GM23338 (cell line): ENCODE results near the gene SEZ6. TPM values are rescaled to one million over a fixed set of nuclear protein-coding genes. Genes with fewer than 3 reads are reported as not detected.
A peak's percentile ranks its signal among the peaks of the same experiment; 100 is the strongest.

Experiments
- ATAC-seq: fragments of 200-7000 bp; cut with Tn5 transposase; 3 replicates; pipeline ENCODE4 v1.9.1; 2020
- DNase-seq: peaks from one replicate; pipeline ENCODE4 v3.0.0-alpha.2; 2015; ENCODE audit warnings: low spot score
- H2AFZ ChIP-seq: fragments of 200-600 bp; sonication (generic); 2 replicates; pipeline ENCODE4 v1.8.0; 2016; ENCODE audit warnings: antibody characterized with exemption, mild to moderate bottlenecking, moderate library complexity
- H3F3A ChIP-seq: fragments of 200-600 bp; sonication (generic); replicated peaks from 2 replicates; pipeline ENCODE4 v1.8.0; 2017; ENCODE audit warnings: antibody characterized with exemption, mixed run types, low read depth
- H3K27ac ChIP-seq: fragments of 200-600 bp; sonication (generic); 2 replicates; pipeline ENCODE4 v1.6.1; 2016; ENCODE audit warnings: low read depth
- H3K27me3 ChIP-seq: fragments of 200-600 bp; sonication (generic); 2 replicates; pipeline ENCODE4 v1.8.0; 2016; ENCODE audit warnings: mild to moderate bottlenecking, mixed run types, moderate library complexity; ENCODE audit not compliant: insufficient read depth
- H3K36me3 ChIP-seq: fragments of 200-600 bp; sonication (generic); 2 replicates; pipeline ENCODE4 v1.8.0; 2016; ENCODE audit warnings: mild to moderate bottlenecking; ENCODE audit not compliant: insufficient read depth
- H3K4me1 ChIP-seq: fragments of 200-600 bp; sonication (generic); 2 replicates; pipeline ENCODE4 v1.8.0; 2016; ENCODE audit warnings: mild to moderate bottlenecking, moderate library complexity; ENCODE audit not compliant: insufficient read depth
- H3K4me2 ChIP-seq: fragments of 200-600 bp; sonication (generic); 2 replicates; pipeline ENCODE4 v1.7.1; 2017; ENCODE audit warnings: mixed run types
- H3K4me3 ChIP-seq: fragments of 200-600 bp; sonication (generic); 2 replicates; pipeline ENCODE4 v1.6.1; 2016; ENCODE audit warnings: mixed run types
- H3K79me2 ChIP-seq: fragments of 200-600 bp; sonication (generic); replicated peaks from 2 replicates; pipeline ENCODE4 v1.8.0; 2017; ENCODE audit warnings: mild to moderate bottlenecking; ENCODE audit not compliant: insufficient read depth
- H3K9me2 ChIP-seq: fragments of 200-600 bp; sonication (generic); 2 replicates; pipeline ENCODE4 v1.8.0; 2017; ENCODE audit not compliant: insufficient read depth
- H4K20me1 ChIP-seq: fragments of 200-600 bp; sonication (generic); replicated peaks from 2 replicates; pipeline ENCODE4 v1.8.0; 2017; ENCODE audit warnings: mild to moderate bottlenecking; ENCODE audit not compliant: insufficient read depth
- H3K27ac Mint-ChIP-seq: 2 replicates; pipeline ENCODE4 v1.8.0; 2020; ENCODE audit warnings: inconsistent platforms, mild to moderate bottlenecking, moderate library complexity, mixed read lengths
- H3K27me3 Mint-ChIP-seq: 3 replicates; pipeline ENCODE4 v1.8.0; 2022; ENCODE audit warnings: low read depth, mild to moderate bottlenecking, moderate library complexity, mixed read lengths, inconsistent platforms; ENCODE audit not compliant: insufficient read depth, poor library complexity
- H3K36me3 Mint-ChIP-seq: 3 replicates; pipeline ENCODE4 v1.8.0; 2021; ENCODE audit warnings: low read depth, mild to moderate bottlenecking, inconsistent platforms, moderate library complexity, mixed read lengths
- H3K4me1 Mint-ChIP-seq: 3 replicates; pipeline ENCODE4 v1.8.0; 2020; ENCODE audit warnings: mild to moderate bottlenecking, inconsistent platforms, mixed read lengths
- H3K4me3 Mint-ChIP-seq: 3 replicates; pipeline ENCODE4 v1.8.0; 2021; ENCODE audit warnings: moderate library complexity, mild to moderate bottlenecking, inconsistent platforms, mixed read lengths
- H3K9me3 Mint-ChIP-seq: 3 replicates; pipeline ENCODE4 v1.8.0; 2020; ENCODE audit warnings: moderate library complexity, mild to moderate bottlenecking, inconsistent platforms, mixed read lengths
- EZH2phosphoT487 ChIP-seq: fragments of 200-600 bp; sonication (generic); IDR thresholded peaks from one replicate; pipeline ENCODE4 v1.8.1; 2018; ENCODE audit warnings: antibody characterized with exemption; ENCODE audit not compliant: unreplicated experiment
- JUNB ChIP-seq: IDR thresholded peaks from one replicate; pipeline ENCODE4 v1.6.1; 2016; ENCODE audit warnings: antibody characterized with exemption; ENCODE audit not compliant: unreplicated experiment
- NANOG ChIP-seq: IDR thresholded peaks from 2 replicates; pipeline ENCODE4 v1.6.1; 2016; ENCODE audit warnings: antibody characterized with exemption, borderline replicate concordance
- POLR2AphosphoS5 ChIP-seq: IDR thresholded peaks from 2 replicates; pipeline ENCODE4 v1.6.1; 2016; ENCODE audit warnings: antibody characterized with exemption, low read depth
- STAT1 ChIP-seq: IDR thresholded peaks from one replicate; pipeline ENCODE4 v1.6.1; 2016; ENCODE audit warnings: antibody characterized with exemption; ENCODE audit not compliant: unreplicated experiment
- ZNF114 ChIP-seq: fragments of 250-450 bp; sonication (Bioruptor Pico); IDR thresholded peaks from 2 replicates; pipeline ENCODE4 v1.5.0; 2020; ENCODE audit warnings: mild to moderate bottlenecking, moderate library complexity
- polyA plus RNA-seq: library from polyadenylated mRNA; unstranded; fragments of >200 nt; fragmentation: Nextera tagmentation; extraction: Ambion mirVana; gene quantifications from 2 replicates; pipeline ENCODE4 v1.2.1, GENCODE V29; 2016
- total RNA-seq: library from RNA; depleted of rRNA; stranded (reverse); fragments of >200 nt; shearing (Covaris generic); gene quantifications from 2 replicates; pipeline ENCODE4 v1.2.3, GENCODE V29; 2014
- TF ChIP-seq, protein P1 (sequence below), 2 experiments: fragments of 200-600 bp in 1 of 2; sonication (generic) in 1 of 2; conservative IDR thresholded peaks; 2 replicates each; pipeline versions ENCODE4 v1.5.1 to v1.6.1; 2016 to 2017; ENCODE audit warnings: antibody characterized with exemption in 2 of 2, low read depth in 2 of 2, mild to moderate bottlenecking in 2 of 2, moderate library complexity in 1 of 2
- TF ChIP-seq, protein P2 (sequence below): fragments of 250-450 bp; sonication (Bioruptor Pico); IDR thresholded peaks from 2 replicates; pipeline ENCODE4 v1.5.0; 2020; ENCODE audit warnings: mild to moderate bottlenecking, moderate library complexity

The SEZ6 gene
- total and polyA plus RNA-seq, 2 experiments from 2014 or later, result 1.0 to 6.5 TPM

DNA sequence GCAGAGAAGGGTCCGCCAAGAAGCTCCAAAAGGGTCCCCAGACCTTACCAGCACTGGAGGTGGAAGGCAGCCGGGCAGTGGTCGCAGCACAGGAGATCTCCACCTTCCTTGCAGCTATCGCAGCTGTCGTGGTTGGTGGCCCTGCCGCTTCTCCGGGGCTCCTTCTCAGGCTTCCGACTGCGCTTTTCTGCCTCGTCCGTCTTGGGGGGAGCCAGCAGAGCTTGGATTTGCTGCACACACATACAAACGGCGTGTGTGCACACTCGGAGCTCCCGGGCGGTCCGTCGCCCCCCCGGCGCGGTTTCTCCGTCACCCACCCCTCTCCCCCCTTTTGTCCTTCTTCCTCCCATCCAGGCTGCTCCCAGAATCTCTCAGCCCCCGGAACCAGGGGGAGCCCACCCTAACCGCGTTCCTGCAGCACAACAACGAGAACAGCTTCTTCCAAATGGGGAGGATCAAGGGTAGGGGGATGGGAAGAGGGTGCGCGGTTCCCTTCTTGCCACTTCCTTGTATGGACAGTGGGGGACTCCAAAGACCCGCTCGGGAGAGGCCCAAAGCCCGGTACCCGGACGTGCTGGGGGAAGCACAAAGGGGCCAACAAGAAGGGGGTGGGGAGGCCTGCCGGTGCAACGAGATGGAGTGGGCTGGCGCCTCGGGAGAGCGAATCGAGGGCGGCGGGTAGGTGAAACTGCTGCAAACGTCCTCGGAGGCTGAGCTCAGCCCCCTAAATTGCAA lies 55.6 kb downstream of the SEZ6 start:
- TF ChIP-seq EZH2phosphoT487 (no peak), POLR2AphosphoS5 (peak; percentile 48; the same call in 1 of the 2 replicates)
- TF ChIP-seq, protein P1, sequence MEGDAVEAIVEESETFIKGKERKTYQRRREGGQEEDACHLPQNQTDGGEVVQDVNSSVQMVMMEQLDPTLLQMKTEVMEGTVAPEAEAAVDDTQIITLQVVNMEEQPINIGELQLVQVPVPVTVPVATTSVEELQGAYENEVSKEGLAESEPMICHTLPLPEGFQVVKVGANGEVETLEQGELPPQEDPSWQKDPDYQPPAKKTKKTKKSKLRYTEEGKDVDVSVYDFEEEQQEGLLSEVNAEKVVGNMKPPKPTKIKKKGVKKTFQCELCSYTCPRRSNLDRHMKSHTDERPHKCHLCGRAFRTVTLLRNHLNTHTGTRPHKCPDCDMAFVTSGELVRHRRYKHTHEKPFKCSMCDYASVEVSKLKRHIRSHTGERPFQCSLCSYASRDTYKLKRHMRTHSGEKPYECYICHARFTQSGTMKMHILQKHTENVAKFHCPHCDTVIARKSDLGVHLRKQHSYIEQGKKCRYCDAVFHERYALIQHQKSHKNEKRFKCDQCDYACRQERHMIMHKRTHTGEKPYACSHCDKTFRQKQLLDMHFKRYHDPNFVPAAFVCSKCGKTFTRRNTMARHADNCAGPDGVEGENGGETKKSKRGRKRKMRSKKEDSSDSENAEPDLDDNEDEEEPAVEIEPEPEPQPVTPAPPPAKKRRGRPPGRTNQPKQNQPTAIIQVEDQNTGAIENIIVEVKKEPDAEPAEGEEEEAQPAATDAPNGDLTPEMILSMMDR (conservative IDR thresholded peaks at IDR 0.05; ENCODE audit: low read depth in 2 of 2), result 0 out of 4 replicates have a peak, but pooled peaks of 1 of the 2 experiments have one; percentile 7
- Mint-ChIP-seq H3K27me3 (peaks cover 4% of the 10 kb centered on the region), H3K9me3 (no peaks in the 10 kb centered on the region), H3K4me3 (peak overlapping the region; percentile 98), H3K36me3 (peaks cover 34% of the 10 kb centered on the region), H3K4me1 (peaks cover 26% of the 10 kb centered on the region), H3K27ac (peak overlapping the region; percentile 93)
- DNase-seq (peak; percentile 83), ATAC-seq (peak; percentile 9)
- peaks cover 17% of the 10 kb centered on the region; the same call in 1 of the 2 replicates for H3F3A ChIP-seq
- H3K27me3 ChIP-seq, result no peaks in the 10 kb centered on the region
- peaks cover 57% of the 10 kb centered on the region for H3K79me2 ChIP-seq
- H3K4me1 ChIP-seq, result peaks cover 33% of the 10 kb centered on the region
- H3K36me3 ChIP-seq, result peaks cover 7% of the 10 kb centered on the region; the same call in 1 of the 2 replicates
- no peak overlapping the region for H2AFZ ChIP-seq
- peaks cover 35% of the 10 kb centered on the region for H4K20me1 ChIP-seq
- no peaks in the 10 kb centered on the region for H3K9me2 ChIP-seq
- H3K4me3 ChIP-seq, result peak overlapping the region; percentile 96
- peak overlapping the region; percentile 97 for H3K27ac ChIP-seq
- peak overlapping the region; percentile 92 for H3K4me2 ChIP-seq

DNA sequence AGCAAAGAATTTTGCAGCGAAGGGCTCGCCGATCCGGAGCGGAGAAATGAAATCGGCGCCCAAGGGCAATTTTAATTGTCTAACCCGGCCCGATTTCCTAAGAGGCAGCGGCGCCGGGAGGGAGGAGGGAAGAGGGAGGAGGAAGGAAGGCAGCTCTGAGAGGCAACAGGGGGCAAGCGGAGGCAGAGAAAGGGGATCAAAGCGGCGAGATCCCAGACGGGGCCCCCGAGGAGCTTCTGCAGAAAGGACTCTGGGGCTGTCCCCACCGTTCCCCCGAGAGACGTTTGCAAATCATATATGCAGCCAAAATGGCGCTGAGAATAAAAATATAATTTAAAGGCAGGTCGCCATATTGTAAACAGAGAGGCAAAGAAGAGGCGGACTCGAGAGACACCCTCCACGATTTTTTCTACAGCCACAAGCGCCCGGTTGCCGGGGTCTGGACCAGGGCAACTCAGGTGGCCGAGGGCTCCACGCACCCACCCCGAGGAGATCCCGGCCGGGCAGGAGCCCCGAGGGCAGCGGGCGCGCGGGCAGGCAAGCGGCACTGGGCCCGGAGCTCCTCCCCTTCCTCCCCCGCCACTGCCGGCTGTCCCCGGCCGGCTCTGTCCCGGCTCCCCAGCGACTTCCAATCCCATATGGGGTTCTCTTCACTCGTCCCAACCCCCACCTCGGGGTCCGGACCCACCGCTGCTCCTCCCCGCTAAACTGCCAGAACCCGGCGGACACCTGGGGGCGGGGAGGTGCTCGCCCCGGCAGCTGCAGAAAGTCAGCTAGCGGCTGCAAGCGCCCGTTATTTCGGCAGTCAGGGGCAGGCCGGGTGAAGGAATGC lies 56.4 kb downstream of the SEZ6 start:
- H2AFZ ChIP-seq, result peak overlapping the region; percentile 35; the same call in 1 of the 2 replicates
- Mint-ChIP-seq H3K4me3 (peak overlapping the region; percentile 98), H3K36me3 (peaks cover 38% of the 10 kb centered on the region), H3K27ac (peak overlapping the region; percentile 95), H3K4me1 (peaks cover 27% of the 10 kb centered on the region), H3K9me3 (no peaks in the 10 kb centered on the region), H3K27me3 (peaks cover 4% of the 10 kb centered on the region)
- peak overlapping the region; percentile 92 for H3K4me2 ChIP-seq
- peaks cover 12% of the 10 kb centered on the region for H3K36me3 ChIP-seq
- peaks cover 65% of the 10 kb centered on the region for H3K79me2 ChIP-seq
- peak overlapping the region; percentile 97 for H3K27ac ChIP-seq
- H3K9me2 ChIP-seq, result no peaks in the 10 kb centered on the region
- DNase-seq (peak; percentile 74), ATAC-seq (peak; percentile 2)
- H3K27me3 ChIP-seq, result no peaks in the 10 kb centered on the region
- TF ChIP-seq JUNB (no peak), ZNF114 (CRISPR knock-in tag) (no peak), STAT1 (no peak), NANOG (no peak), EZH2phosphoT487 (no peak)
- TF ChIP-seq, protein P1 (conservative IDR thresholded peaks at IDR 0.05; ENCODE audit: low read depth in 2 of 2), result no peak
- TF ChIP-seq, protein P2, sequence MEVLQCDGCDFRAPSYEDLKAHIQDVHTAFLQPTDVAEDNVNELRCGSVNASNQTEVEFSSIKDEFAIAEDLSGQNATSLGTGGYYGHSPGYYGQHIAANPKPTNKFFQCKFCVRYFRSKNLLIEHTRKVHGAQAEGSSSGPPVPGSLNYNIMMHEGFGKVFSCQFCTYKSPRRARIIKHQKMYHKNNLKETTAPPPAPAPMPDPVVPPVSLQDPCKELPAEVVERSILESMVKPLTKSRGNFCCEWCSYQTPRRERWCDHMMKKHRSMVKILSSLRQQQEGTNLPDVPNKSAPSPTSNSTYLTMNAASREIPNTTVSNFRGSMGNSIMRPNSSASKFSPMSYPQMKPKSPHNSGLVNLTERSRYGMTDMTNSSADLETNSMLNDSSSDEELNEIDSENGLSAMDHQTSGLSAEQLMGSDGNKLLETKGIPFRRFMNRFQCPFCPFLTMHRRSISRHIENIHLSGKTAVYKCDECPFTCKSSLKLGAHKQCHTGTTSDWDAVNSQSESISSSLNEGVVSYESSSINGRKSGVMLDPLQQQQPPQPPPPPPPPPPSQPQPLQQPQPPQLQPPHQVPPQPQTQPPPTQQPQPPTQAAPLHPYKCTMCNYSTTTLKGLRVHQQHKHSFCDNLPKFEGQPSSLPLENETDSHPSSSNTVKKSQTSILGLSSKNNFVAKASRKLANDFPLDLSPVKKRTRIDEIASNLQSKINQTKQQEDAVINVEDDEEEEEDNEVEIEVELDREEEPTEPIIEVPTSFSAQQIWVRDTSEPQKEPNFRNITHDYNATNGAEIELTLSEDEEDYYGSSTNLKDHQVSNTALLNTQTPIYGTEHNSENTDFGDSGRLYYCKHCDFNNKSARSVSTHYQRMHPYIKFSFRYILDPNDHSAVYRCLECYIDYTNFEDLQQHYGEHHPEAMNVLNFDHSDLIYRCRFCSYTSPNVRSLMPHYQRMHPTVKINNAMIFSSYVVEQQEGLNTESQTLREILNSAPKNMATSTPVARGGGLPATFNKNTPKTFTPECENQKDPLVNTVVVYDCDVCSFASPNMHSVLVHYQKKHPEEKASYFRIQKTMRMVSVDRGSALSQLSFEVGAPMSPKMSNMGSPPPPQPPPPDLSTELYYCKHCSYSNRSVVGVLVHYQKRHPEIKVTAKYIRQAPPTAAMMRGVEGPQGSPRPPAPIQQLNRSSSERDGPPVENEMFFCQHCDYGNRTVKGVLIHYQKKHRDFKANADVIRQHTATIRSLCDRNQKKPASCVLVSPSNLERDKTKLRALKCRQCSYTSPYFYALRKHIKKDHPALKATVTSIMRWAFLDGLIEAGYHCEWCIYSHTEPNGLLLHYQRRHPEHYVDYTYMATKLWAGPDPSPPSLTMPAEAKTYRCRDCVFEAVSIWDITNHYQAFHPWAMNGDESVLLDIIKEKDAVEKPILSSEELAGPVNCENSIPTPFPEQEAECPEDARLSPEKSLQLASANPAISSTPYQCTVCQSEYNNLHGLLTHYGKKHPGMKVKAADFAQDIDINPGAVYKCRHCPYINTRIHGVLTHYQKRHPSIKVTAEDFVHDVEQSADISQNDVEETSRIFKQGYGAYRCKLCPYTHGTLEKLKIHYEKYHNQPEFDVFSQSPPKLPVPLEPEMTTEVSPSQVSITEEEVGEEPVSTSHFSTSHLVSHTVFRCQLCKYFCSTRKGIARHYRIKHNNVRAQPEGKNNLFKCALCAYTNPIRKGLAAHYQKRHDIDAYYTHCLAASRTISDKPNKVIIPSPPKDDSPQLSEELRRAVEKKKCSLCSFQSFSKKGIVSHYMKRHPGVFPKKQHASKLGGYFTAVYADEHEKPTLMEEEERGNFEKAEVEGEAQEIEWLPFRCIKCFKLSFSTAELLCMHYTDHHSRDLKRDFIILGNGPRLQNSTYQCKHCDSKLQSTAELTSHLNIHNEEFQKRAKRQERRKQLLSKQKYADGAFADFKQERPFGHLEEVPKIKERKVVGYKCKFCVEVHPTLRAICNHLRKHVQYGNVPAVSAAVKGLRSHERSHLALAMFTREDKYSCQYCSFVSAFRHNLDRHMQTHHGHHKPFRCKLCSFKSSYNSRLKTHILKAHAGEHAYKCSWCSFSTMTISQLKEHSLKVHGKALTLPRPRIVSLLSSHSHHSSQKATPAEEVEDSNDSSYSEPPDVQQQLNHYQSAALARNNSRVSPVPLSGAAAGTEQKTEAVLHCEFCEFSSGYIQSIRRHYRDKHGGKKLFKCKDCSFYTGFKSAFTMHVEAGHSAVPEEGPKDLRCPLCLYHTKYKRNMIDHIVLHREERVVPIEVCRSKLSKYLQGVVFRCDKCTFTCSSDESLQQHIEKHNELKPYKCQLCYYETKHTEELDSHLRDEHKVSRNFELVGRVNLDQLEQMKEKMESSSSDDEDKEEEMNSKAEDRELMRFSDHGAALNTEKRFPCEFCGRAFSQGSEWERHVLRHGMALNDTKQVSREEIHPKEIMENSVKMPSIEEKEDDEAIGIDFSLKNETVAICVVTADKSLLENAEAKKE (CRISPR knock-in tag), result no peak
- H3K4me1 ChIP-seq, result peaks cover 33% of the 10 kb centered on the region
- H4K20me1 ChIP-seq, result peaks cover 43% of the 10 kb centered on the region
- H3K4me3 ChIP-seq, result peak overlapping the region; percentile 96
- peaks cover 21% of the 10 kb centered on the region; the same call in 1 of the 2 replicates for H3F3A ChIP-seq
